ENCODE results near the gene DDX59.

GRCh38 chr1:200666309-200666708 is 3.4 kb downstream of the DDX59 start:
- TF ChIP-seq, protein P1, sequence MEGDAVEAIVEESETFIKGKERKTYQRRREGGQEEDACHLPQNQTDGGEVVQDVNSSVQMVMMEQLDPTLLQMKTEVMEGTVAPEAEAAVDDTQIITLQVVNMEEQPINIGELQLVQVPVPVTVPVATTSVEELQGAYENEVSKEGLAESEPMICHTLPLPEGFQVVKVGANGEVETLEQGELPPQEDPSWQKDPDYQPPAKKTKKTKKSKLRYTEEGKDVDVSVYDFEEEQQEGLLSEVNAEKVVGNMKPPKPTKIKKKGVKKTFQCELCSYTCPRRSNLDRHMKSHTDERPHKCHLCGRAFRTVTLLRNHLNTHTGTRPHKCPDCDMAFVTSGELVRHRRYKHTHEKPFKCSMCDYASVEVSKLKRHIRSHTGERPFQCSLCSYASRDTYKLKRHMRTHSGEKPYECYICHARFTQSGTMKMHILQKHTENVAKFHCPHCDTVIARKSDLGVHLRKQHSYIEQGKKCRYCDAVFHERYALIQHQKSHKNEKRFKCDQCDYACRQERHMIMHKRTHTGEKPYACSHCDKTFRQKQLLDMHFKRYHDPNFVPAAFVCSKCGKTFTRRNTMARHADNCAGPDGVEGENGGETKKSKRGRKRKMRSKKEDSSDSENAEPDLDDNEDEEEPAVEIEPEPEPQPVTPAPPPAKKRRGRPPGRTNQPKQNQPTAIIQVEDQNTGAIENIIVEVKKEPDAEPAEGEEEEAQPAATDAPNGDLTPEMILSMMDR (IDR thresholded peaks at IDR 0.05), result no peak
- no peak for TF ChIP-seq POLR2A (IDR thresholded peaks at IDR 0.05)
- TF ChIP-seq POLR2AphosphoS5 (IDR thresholded peaks at IDR 0.05), result no peak
- TF ChIP-seq EP300 (IDR thresholded peaks at IDR 0.05), result no peak

All from stomach (tissue), 4 donors.